Measurements from ENCODE around the gene MTMR12. TPM values are rescaled to one million over a fixed set of nuclear protein-coding genes. Genes with fewer than 3 reads are reported as not detected.
"Not testable (repeated sequence)": the region's sequence is repeated elsewhere in the genome, so short reads cannot be mapped to it uniquely, and the experiment has no call there.

MTMR12 gene
- total RNA-seq, 1 donor from 2014 or later, result 20.4 TPM

- peaks cover 9% of the 10 kb centered on the region for H3K4me1 Mint-ChIP-seq (ENCODE audit: low read depth)
- H3K36me3 Mint-ChIP-seq (ENCODE audit: low read depth), result peaks cover 3% of the 10 kb centered on the region
- no peaks in the 10 kb centered on the region for H3K27me3 Mint-ChIP-seq (ENCODE audit: low read depth)
- H3K27ac Mint-ChIP-seq (ENCODE audit: unreplicated experiment), result no peak overlapping the region
- no peak for TF ChIP-seq CTCF (IDR thresholded peaks at IDR 0.05)
- no peaks in the 10 kb centered on the region for H3K9me3 Mint-ChIP-seq (ENCODE audit: low read depth)
- H3K4me3 Mint-ChIP-seq (ENCODE audit: unreplicated experiment), result no peak overlapping the region
- no peak for DNase-seq (ENCODE audit: low spot score)
These were observed 27.1 kb downstream of the MTMR12 start for GRCh38 chr5:32285510-32286138.

- peaks cover 10% of the 10 kb centered on the region for H3K4me1 Mint-ChIP-seq (ENCODE audit: low read depth)
- DNase-seq (ENCODE audit: low spot score), result no peak
- TF ChIP-seq CTCF (IDR thresholded peaks at IDR 0.05), result no peak
- H3K36me3 Mint-ChIP-seq (ENCODE audit: low read depth), result peaks cover 3% of the 10 kb centered on the region
- H3K9me3 Mint-ChIP-seq (ENCODE audit: low read depth), result no peaks in the 10 kb centered on the region
- H3K27me3 Mint-ChIP-seq (ENCODE audit: low read depth), result no peaks in the 10 kb centered on the region
- H3K27ac Mint-ChIP-seq (ENCODE audit: unreplicated experiment), result no peak overlapping the region
- H3K4me3 Mint-ChIP-seq (ENCODE audit: unreplicated experiment), result no peak overlapping the region
These were observed 29.0 kb downstream of the MTMR12 start for GRCh38 chr5:32283539-32284377.

- no peak for TF ChIP-seq CTCF (IDR thresholded peaks at IDR 0.05)
- no peak for DNase-seq (ENCODE audit: low spot score)
- no peak overlapping the region for H3K27ac Mint-ChIP-seq (ENCODE audit: unreplicated experiment)
- H3K4me3 Mint-ChIP-seq (ENCODE audit: unreplicated experiment), result no peak overlapping the region
- peaks cover 3% of the 10 kb centered on the region for H3K36me3 Mint-ChIP-seq (ENCODE audit: low read depth)
- H3K9me3 Mint-ChIP-seq (ENCODE audit: low read depth), result no peaks in the 10 kb centered on the region
- H3K4me1 Mint-ChIP-seq (ENCODE audit: low read depth), result peaks cover 17% of the 10 kb centered on the region
- H3K27me3 Mint-ChIP-seq (ENCODE audit: low read depth), result no peaks in the 10 kb centered on the region
These were observed 29.7 kb downstream of the MTMR12 start for GRCh38 chr5:32283061-32283460.

GRCh38 chr5:32282633-32283032, 30.1 kb downstream of the MTMR12 start:
- no peak for TF ChIP-seq CTCF (IDR thresholded peaks at IDR 0.05)
- no peak for DNase-seq (ENCODE audit: low spot score)
- Mint-ChIP-seq H3K36me3 (ENCODE audit: low read depth) (peaks cover 3% of the 10 kb centered on the region), H3K27me3 (ENCODE audit: low read depth) (no peaks in the 10 kb centered on the region), H3K9me3 (ENCODE audit: low read depth) (no peaks in the 10 kb centered on the region), H3K27ac (ENCODE audit: unreplicated experiment) (no peak overlapping the region), H3K4me1 (ENCODE audit: low read depth) (peaks cover 22% of the 10 kb centered on the region), H3K4me3 (ENCODE audit: unreplicated experiment) (no peak overlapping the region)

- H3K27ac Mint-ChIP-seq (ENCODE audit: unreplicated experiment); H3K27me3 Mint-ChIP-seq (ENCODE audit: low read depth); H3K36me3 Mint-ChIP-seq (ENCODE audit: low read depth); H3K4me3 Mint-ChIP-seq (ENCODE audit: unreplicated experiment); DNase-seq (ENCODE audit: low spot score); H3K9me3 Mint-ChIP-seq (ENCODE audit: low read depth): not testable (repeated sequence)
- peaks cover 25% of the 10 kb centered on the region for H3K4me1 Mint-ChIP-seq (ENCODE audit: low read depth)
These were observed 31.2 kb downstream of the MTMR12 start for GRCh38 chr5:32281378-32282133.
